ENCODE results near the gene EDAR. TPM values are rescaled to one million over a fixed set of nuclear protein-coding genes. Genes with fewer than 3 reads are reported as not detected.

EDAR gene
- total RNA-seq, 1 donor from 2014 or later, result 1.0 TPM

GRCh38 chr2:108910011-108910431, 79.0 kb downstream of the EDAR start:
- TF ChIP-seq CTCF (IDR thresholded peaks at IDR 0.05; ENCODE audit: insufficient read depth, low read length, poor library complexity, severe bottlenecking), result no peak
- Histone ChIP-seq H3K36me3 (ENCODE audit: control insufficient read depth, insufficient read depth, low read length) (no peaks in the 10 kb centered on the region), H3K4me3 (ENCODE audit: low read depth, low read length) (no peak overlapping the region), H3K27me3 (ENCODE audit: control insufficient read depth, insufficient read depth, low read length) (peaks cover 2% of the 10 kb centered on the region)
- DNase-seq (ENCODE audit: low read depth), result no peak

- no peak for DNase-seq (ENCODE audit: low read depth)
- no peaks in the 10 kb centered on the region for H3K36me3 ChIP-seq (ENCODE audit: control insufficient read depth, insufficient read depth, low read length)
- no peak overlapping the region for H3K4me3 ChIP-seq (ENCODE audit: low read depth, low read length)
- H3K27me3 ChIP-seq (ENCODE audit: control insufficient read depth, insufficient read depth, low read length), result peaks cover 2% of the 10 kb centered on the region
- TF ChIP-seq CTCF (IDR thresholded peaks at IDR 0.05; ENCODE audit: insufficient read depth, low read length, poor library complexity, severe bottlenecking), result no peak
These were observed 79.7 kb downstream of the EDAR start for GRCh38 chr2:108909275-108909823.

GRCh38 chr2:108908713-108909070, 80.3 kb downstream of the EDAR start:
- no peaks in the 10 kb centered on the region for H3K36me3 ChIP-seq (ENCODE audit: control insufficient read depth, insufficient read depth, low read length)
- no peak overlapping the region for H3K4me3 ChIP-seq (ENCODE audit: low read depth, low read length)
- DNase-seq (ENCODE audit: low read depth), result no peak
- no peak for TF ChIP-seq CTCF (IDR thresholded peaks at IDR 0.05; ENCODE audit: insufficient read depth, low read length, poor library complexity, severe bottlenecking)
- peaks cover 2% of the 10 kb centered on the region for H3K27me3 ChIP-seq (ENCODE audit: control insufficient read depth, insufficient read depth, low read length)

- peaks cover 2% of the 10 kb centered on the region for H3K27me3 ChIP-seq (ENCODE audit: control insufficient read depth, insufficient read depth, low read length)
- H3K4me3 ChIP-seq (ENCODE audit: low read depth, low read length), result no peak overlapping the region
- DNase-seq (ENCODE audit: low read depth), result no peak
- H3K36me3 ChIP-seq (ENCODE audit: control insufficient read depth, insufficient read depth, low read length), result no peaks in the 10 kb centered on the region
- no peak for TF ChIP-seq CTCF (IDR thresholded peaks at IDR 0.05; ENCODE audit: insufficient read depth, low read length, poor library complexity, severe bottlenecking)
These were observed 81.0 kb downstream of the EDAR start for GRCh38 chr2:108907822-108908712.

- Histone ChIP-seq H3K36me3 (ENCODE audit: control insufficient read depth, insufficient read depth, low read length) (no peaks in the 10 kb centered on the region), H3K27me3 (ENCODE audit: control insufficient read depth, insufficient read depth, low read length) (peaks cover 2% of the 10 kb centered on the region), H3K4me3 (ENCODE audit: low read depth, low read length) (no peak overlapping the region)
- DNase-seq (ENCODE audit: low read depth), result no peak
- TF ChIP-seq CTCF (IDR thresholded peaks at IDR 0.05; ENCODE audit: insufficient read depth, low read length, poor library complexity, severe bottlenecking), result no peak
These were observed 82.5 kb downstream of the EDAR start for GRCh38 chr2:108906403-108907077.
